Activated T-cell treated with anti-CD3 and anti-CD28 coated beads for 48 hours (primary cell): ENCODE data around the gene LYPD6B.

Experiments used
- DNase-seq: peaks from one replicate; pipeline ENCODE4 v3.0.0-alpha.2; 2020; ENCODE audit warnings: low read depth

LYPD6B gene

DNA sequence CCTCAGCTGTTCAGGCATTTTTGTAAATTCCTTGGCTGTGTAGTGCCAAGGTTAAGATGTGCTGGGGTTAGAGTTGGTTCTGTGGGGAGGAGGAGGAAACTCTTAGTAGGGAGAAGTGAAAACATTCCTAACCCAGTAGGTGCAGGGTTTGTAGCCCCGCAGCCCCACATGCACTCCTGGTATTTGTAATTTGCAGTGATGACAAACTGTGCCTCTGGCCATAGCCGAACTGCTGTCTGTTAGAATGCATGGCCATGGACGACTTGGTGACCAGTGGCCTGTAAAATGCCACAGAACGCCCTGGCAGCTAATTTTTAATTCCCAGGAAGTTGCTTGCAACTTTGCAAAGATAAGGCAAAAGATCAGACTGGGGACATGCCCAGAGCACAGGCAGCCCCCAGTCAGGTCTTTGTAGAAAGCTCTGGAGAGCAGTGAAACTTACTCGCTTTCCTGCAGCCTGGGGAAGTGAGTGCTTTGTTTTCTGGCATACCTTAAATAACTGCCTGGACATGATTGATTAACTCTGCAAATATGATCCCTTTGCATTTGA lies 38.4 kb downstream of the LYPD6B start:
- DNase-seq = no peak

DNA sequence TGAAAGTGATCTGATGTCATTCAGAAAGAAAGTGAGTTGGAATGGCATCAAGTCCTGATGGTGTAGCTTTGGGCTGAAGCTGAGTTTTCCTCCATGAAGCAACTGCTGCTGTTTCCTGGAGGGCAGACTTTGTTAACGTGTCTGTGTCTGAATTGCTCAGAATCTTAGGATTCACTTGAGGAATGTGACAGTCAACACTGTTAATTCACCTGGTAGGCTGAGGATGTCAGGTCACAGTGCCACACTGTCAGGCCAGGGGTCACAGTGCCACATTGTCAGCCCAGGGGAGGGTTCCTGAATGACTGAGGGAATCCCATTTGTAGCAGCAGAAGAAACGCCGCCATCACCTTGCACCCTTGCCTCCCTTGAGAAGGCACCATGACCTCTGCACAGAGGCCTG lies 39.4 kb downstream of the LYPD6B start:
- no peak for DNase-seq

DNA sequence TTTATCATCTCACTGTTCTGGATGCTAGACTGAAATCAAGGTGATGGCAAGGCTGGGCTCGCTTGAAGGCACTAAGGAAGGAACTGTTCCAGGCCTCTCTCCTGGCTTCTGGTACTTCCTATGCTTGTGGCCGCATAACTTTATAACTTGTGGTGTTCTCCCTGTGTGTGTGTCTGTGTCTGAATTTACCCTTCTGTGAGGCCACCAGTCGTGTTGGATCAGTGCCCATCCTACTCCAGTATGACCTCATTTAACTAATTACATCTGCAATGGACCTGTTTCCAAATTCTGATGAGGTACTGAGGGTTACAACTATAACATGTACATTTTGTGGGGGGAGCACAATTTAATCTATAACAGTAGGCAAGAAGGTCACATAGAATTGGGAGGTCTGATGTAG lies 41.6 kb downstream of the LYPD6B start:
- DNase-seq = no peak

DNA sequence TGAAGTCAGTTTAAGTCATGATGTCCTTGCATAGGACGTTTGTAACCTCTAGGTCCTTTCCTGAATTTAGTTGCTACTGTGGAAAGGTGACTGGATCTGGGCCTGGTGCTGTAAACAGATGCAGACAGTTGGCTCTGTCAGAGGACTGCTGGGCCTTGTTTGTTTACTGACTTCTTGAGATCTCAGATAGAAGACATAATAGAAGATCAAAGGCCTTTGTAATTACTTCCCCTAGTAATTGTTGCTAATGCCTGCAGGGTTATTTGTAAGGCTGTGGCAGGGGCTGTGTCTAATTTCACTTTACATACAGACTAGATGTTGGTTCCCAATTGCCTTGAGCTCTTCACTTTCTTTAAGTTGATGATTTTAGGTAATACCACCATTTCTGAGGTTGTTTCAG lies 42.5 kb downstream of the LYPD6B start:
- DNase-seq = no peak

DNA sequence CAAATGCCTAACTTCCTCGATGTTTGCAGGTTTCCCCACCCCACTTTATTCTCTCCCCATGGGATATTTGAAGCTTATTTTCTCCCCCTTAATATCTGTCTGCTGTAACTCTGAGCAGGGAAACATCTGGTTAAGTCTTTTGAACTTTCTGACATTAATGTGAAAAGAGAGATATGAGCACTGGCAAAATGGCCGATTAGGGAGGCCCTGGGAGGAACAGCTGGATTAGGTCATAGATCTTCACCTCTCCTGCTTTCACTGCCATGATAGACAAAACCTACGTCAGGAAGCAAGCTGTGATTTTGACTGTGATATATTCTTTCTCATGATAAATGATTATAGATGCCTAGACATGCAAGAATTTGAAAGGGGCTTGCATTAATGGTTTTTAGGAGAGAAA lies 43.6 kb downstream of the LYPD6B start:
- DNase-seq = no peak

DNA sequence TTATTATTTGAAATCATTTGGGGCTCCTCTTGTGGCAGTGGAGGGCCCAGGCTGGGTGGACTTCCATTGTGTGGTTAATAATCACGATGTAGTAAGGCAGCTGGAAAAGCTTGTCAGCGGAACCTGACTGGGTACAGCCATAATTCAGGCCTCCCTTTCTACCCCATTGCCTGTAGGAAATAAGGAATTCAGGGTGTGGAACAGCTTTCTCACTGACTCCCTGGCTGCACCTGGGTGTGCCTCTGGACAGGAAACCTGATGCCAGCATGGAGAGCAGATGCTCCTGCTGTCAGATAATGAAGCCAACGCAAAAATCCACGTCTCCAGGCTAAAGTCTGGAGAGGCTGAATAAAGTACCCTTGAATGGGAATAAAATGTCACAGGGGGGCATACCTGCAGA lies 44.2 kb downstream of the LYPD6B start:
- DNase-seq = no peak

DNA sequence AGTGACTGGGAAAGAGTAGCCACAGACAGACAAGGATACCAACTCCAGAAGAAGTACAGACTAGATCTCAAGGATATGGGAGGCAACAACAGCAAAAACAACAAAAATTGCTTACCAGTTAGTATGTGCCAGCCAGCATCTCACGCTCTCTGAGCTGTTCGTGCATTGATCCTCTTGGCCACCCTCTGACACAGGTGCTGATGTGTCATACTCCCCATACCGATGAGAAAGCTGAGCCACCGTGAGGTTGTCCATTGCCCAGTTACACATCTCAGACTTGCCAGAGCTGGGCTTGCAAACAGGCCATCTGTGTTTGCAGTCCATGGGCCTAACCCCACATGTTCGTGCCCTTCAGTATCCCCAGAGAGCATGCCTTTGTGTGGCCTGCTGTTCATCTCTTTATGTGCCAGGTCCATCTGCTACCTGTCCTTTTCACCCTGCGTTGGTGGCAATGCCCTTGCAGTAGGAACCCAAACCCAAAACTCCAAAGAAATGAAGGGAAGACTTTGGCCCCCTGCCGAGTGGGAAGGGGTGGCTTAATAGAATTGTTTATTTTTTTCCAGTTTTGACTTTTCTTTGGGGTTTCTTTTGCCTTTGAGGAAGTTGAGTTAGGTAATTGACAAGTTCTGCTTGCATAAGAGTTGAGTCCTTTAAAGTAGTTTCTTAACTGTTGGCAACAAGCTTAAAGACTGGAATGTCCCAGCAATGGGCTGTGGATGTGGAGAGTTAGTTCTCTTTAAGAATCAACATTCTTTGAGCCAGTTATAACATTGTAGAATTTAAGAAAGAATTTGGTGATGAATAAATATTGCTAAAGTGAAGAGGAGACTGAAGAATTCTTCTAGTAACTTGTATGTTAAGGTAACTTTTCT lies 46.7 kb downstream of the LYPD6B start:
- no peak for DNase-seq

DNA sequence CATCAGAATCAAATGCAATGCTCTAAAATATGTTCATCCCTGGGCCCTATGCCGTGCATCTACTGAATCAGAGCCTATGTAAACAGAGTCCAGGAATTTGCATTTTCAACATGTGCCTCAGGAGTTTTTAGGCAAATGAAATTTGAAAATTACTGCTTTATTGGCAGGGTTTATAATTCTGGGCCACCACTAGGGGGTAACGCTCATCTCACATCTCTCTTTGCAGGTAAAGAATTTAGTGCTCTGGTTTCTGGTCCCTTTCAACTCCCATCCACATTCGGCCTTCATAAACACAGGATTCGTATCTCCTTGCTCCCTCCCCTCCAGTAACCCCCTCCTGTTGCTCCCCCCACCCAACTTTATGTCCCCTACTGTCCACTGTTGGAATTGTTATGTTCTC lies 49.3 kb downstream of the LYPD6B start:
- DNase-seq = no peak

DNA sequence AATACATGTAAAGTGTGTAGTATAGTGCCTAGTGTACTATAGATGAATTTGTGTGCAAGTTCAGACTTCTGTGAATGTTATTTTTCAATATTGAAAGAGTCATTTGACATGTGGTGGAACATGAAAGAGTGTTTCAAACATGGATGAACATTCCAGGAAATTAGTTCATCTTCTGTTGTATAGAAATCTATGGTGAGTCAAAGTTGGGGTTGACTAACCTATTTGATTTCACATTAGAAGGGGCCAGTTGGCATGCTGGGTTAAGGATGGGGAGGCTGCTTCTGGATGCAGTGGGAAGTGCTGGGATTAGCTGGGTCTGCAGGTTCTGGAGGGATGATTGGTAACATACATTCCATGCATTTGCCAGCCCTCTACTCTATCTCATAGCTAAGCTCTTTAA lies 50.6 kb downstream of the LYPD6B start:
- DNase-seq = no peak

DNA sequence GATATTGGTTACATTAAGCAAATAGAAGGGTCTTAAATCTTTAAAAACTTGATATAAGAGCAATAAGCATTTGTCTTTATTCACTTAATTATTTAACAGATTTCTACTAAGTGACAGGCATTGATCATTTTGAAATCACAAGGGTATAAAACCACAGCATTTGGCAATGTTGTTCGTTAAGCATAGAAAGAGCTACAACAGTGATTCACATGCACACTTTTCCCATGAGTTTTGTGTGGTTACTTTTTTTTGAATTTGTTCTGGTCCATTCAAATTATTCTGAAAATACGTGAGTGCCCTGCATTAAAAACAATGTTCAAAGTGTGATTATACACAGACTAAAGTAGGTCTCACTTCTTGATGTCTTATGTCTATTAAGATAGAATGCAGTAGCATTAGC lies 52.2 kb downstream of the LYPD6B start:
- DNase-seq = no peak

DNA sequence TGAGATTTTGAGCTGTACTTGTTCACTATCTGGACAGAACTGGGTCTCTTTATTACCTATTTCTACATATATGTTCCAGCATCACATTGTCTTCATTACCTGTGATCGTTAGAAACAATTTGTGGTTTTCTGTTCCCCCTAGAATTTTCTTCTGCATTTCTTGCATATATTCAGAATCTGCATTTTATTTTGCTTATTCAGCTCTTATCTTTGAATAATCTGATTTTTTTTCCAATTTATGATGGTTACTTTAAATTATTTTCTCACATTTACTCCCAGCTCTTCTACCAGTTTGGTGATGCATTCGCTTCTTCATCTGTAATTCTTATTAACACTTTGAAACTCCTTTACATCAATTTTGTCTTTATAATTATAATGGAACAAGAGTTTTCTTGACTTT lies 55.1 kb downstream of the LYPD6B start:
- no peak for DNase-seq

DNA sequence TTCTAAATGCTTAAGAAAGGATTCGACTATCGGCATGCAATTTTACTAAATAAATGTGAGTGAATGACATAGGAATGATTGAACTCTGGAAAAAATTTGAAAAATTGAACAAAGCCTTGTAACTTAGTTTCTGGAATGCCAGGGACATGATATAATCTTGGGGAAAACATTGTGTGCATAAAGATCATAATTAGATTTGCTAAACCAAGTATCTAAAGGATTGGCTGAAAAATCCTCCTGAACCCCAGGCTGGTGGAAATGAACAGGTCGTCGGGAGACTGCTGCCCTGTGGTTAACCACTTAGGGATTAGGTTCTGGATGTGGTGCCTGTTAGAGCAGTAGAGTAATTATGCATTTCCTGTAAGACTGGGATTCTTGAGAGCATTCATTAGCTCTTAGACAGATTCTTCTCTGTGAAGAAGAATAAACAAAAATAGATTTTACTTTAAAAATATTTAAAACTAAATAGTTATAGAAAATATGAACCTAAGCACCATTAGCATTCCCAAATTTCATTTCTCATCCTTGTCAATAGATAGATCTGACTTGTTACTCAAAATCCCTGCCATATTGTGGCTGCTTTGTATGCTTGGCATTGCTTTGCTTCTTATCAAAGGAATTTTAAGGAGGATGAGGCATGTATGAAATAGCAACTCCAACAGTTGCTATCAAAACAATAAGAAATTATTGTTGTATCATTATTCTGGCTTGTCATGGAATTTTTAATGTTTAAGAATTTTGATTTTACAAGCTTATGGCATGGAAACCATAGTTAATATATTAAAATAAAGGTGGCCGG lies 55.9 kb downstream of the LYPD6B start:
- DNase-seq = no peak

DNA sequence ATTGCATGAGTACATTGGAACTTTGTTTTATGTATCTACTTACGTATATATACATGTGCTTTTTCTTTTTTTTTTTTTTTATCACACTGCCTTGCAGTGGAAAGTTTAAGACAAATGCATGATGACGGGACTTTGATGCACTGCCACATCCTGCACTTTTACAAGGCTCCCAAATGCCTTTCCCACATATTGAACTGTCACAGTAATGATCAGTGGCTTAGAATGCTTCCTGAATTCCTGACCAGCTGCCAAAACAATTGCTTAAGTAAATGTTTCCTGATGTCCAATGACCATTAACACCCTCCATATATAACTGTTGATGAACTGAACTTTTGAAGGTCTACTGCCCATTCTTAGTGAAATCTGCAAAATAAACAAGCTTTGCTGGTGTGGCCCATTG lies 60.2 kb downstream of the LYPD6B start:
- DNase-seq = no peak

DNA sequence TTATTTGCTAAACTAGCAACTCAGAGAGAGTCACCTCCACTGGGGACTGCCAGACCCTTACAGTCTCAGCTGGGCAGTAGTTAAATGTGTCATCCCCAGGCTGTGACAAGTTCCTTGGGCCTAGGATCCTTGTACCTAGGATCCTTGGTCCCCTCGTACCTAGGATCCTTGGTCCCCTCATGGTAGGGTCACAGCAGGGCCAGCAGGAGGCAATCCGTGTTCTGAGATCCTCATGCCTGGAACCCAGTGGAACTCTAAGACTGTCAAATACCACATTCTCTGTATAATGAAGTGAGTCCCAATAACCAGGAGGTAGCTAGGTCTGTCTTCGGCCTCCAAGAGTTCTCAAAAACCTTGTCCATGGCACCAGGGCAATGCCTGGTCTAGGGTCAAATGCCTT lies 60.8 kb downstream of the LYPD6B start:
- no peak for DNase-seq

DNA sequence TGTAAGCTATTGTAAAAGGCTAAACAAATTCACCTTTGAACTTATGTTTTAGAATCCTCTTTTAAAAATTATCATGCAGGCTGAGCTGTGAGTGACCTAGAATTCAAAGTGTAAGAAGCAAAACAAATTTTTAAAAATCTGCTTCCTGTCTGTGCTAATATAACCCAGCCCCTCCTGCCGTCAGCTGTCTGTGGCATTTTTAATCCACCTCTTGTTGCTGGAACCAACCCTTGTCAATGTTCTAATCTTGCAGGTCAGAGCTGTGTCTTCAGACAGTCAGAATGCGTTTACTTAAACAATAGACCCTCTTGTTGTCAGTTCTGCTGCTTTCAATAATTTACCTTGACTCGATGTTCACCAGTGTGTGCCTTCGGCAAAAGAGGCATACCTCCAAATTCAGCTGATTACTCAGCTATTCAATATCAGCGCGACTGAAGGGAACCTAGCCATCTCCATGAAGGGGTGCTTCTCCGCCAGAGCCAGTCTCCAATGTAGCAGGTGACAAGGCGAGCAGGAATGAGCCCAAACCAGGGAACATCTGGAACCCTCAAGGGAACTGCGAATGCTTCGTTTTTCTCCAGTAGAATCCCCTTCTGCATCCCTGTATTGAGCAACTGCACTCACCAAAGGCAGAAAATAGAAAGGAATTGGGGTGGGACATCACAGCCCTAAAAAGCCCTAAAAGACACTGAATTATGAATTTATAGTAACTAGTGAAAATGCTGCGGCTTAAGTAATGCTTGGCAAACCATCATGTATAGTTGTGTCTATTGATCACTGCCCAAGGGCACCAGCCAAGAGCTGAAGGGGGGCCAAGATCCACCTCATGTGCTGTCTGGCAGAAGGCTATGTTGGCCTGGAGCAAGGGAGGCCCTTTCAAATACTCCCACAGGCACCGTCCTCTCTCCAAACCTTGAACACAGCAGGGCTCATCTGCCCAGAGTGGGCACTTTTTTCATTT lies 62.5 kb downstream of the LYPD6B start:
- DNase-seq = no peak

DNA sequence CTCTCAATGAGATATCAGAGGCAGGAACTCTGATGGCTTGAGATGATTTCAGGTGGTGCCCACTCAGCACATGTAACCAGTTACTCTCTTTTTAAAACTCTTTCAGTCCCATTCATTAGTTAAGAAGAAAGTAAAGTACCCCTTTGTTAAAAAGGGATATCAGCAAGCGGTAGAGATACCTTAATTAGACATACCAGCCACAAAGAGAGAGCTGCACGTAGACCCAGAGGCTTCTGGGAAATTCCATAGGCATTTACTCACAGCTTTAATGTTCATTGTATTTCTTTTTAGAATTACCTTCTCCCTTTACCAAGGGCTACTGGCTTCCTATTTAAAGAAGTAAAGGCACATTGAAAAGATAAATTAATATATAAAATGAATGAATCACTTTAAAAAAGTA lies 63.3 kb downstream of the LYPD6B start:
- no peak for DNase-seq

DNA sequence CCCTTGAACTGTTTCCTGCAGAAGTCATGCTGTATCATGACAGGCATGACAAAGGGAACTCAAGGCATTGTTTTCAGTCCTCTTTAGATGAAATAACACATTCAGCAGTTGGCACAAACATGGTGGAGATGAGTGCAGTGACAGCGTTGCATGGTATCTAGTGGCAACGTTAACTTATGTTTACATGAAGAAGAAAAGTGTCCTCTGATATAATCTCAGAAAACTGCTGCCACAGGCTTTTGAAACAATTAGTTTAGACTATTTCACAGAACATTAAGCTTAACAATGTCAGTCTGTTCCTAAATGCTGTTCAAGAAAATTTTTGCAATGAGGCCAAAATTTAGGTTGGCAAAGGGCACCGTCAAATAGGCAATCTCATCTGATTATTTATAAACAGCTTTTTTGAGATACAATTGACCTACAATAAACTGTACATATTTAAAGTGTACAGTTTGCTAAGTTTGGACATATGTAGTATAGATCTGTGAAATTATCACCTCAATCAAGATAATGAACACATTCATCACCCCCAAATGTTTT lies 64.7 kb downstream of the LYPD6B start:
- no peak for DNase-seq

DNA sequence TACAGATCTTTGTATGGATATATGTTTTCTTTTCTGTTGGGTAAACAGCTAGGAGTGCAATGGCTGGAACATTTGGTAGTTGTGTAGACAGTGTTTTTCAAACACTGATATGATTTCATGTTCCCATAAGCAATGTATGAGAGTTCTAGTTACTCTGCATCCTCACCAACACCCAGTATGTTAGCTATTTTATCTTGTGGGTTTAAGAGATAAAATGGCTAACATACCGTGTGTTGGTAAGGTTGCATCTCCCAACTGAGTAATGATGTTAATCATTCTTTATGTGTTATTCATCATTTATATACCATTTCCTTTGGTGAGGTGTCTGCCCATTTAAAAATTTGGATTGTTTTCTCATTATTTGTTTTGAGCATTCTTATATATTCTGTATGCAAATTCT lies 65.7 kb downstream of the LYPD6B start:
- no peak for DNase-seq

DNA sequence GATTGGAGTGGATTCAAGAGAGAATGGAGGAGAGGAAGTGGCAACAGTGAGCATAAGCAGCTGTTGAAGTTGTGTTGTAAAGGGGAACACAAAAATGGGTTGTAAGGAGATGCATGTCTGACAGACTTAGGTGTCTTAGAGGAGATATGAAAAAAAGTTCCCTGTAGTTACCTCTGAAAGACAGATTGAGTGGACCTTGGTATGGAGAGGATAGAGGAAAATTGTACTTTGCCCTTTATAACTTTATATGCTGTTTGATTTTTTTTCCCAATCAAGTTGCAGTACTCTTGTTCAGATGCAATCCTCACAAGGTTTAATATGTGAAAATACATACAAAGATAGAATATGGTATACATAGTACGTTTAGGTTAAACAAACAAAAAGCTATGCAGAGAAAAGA lies 73.6 kb downstream of the LYPD6B start:
- DNase-seq = no peak

DNA sequence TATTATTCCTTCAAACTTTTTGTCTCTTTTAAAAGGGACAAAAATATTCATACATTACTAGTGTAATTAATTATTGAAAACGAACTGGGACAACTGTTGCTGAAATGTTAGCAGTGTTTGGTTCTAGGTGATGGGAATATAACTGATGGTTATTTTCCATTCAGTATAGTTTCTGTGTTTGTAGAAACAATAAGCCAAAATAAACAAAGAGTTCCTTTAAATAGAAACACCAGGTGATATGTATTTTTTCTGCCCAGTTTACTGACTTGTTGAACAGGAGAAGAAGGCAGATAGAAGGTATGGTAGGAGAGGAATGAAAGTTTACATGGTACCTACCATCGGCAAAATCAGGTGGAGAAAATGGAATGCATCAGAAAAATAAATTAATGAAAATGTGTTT lies 74.2 kb downstream of the LYPD6B start:
- DNase-seq = no peak

DNA sequence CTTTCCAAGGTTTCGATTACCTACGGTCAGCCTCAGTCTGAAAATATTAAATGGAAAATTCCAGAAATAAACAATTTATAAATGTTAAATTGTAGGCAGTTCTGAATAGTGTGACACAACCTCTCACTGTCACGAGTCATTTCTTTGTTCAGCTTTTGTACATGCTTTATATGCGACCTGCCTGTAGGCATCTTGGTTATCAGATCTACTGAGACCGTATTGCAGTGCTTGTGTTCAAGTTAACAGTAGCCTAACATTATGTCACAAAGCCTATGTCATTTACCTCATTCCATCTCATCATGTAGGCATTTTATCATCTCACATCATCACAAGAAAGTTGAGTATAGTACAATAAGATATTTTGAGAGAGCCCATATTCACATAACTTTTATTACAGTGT lies 77.3 kb downstream of the LYPD6B start:
- DNase-seq = no peak

DNA sequence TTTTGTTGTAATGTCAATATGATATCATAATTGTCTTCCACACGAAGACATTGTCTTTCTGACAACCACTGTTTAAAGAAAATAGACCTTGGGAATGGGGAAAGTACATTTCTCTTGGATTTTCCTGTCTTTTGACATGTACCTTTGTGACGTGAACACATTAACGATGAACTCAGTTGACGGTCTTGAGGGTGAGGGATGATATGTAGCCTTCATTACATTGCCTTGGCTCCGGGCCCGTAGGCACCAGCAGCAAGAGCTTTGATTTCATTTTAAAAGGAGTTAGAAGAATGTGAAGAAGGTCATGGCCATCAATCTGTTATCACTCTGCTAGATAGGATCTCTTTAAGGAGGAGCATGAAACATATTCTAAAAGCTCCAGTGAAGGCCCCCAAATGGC lies 80.9 kb downstream of the LYPD6B start:
- no peak for DNase-seq
